GM19328 (cell line): ENCODE measurements around the gene SLC8A2.

Source experiments
- ATAC-seq: cut with Tn5 transposase; IDR thresholded peaks from one replicate; pipeline ENCODE4 v1.9.1; 2021; ENCODE audit warnings: mild to moderate bottlenecking, moderate library complexity; ENCODE audit not compliant: unreplicated experiment

Gene SLC8A2

GRCh38 chr19:47432499-47432898, 39.2 kb downstream of the SLC8A2 start:
- no peak for ATAC-seq

- no peak for ATAC-seq
Measured at GRCh38 chr19:47432091-47432490, 39.6 kb downstream of the SLC8A2 start.

- no peak for ATAC-seq
Measured at GRCh38 chr19:47430041-47430802, 41.5 kb downstream of the SLC8A2 start.

- ATAC-seq = no peak
Measured at GRCh38 chr19:47429140-47429793, 42.4 kb downstream of the SLC8A2 start.

GRCh38 chr19:47428177-47428894, 43.4 kb downstream of the SLC8A2 start:
- no peak for ATAC-seq

DNA sequence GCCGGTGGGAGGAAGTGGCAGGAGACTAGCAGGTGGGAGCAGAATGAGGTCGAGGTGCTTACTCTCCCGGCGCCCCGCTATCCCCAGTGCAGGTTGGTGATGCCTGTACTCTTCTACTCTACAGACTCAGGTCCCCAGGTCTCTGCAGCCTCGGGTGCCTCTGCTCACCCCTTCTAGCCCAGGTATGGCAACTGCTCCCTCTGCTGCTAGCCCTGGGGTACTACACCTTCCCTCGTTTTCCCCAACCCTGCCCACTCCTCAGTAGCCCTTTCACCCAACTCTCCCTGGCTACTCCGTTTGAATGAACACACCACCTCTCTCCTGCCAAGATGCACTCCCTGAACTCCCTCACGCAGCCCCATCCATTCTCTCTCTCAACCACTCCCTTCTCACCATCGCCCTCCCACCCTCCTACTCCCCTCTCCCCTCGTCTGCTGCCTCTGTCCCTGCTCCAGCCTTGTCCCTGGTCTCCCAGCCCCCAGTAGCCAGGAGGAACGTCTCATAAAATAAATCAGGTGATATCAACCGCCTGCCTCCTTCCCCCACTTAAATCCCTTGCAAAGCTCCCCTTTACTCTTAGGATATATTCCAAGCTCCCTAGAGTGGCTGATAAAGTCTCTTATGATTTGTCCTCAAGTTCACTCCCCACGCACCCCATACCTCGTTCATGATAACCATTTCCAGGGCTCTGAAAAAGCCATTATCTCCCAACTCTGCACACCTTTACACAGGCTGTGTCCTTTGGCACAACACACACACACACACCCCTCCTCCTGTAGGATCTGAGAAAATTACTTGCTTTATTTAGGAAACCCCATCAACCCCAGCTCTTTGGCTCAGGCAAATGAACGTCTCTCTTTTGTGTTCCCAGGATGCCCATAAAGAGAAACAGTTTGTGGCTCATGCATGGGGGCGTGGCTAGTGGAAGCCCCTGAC, 44.2 kb downstream of the SLC8A2 start:
- no peak for ATAC-seq

DNA sequence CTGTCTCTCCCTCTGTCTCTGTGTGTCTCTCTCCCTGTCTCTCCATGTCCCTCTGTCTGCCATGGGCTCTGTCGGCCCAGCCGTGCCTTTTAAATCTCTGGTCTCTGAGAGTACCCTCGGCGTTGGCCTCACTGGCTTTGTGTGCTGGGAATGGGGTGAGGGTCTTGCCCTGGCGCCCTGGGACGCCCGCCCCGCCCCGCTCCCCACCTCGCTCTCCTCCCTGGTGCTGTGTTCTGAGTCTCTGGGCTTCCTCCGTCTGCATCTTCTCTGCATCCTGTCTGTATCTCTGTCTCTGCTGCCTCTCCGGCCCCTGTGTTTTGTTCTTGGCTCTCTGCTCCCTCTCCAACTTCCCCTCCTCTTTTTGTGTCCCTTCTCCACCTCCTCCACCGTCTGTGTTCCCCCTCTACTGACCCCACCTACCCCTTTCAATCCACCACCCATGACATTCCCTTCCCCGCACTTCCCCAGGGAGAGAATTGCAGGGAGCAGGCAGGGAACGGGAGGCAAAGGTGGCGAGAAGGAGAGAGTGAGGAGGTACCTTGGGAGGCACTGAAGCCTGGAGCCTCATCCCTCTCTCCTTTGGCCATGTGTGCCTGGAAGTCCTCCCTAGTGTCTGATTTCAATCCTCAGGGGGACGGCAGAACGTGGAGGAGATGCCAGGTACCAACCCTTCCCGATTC, 48.4 kb downstream of the SLC8A2 start:
- no peak for ATAC-seq

DNA sequence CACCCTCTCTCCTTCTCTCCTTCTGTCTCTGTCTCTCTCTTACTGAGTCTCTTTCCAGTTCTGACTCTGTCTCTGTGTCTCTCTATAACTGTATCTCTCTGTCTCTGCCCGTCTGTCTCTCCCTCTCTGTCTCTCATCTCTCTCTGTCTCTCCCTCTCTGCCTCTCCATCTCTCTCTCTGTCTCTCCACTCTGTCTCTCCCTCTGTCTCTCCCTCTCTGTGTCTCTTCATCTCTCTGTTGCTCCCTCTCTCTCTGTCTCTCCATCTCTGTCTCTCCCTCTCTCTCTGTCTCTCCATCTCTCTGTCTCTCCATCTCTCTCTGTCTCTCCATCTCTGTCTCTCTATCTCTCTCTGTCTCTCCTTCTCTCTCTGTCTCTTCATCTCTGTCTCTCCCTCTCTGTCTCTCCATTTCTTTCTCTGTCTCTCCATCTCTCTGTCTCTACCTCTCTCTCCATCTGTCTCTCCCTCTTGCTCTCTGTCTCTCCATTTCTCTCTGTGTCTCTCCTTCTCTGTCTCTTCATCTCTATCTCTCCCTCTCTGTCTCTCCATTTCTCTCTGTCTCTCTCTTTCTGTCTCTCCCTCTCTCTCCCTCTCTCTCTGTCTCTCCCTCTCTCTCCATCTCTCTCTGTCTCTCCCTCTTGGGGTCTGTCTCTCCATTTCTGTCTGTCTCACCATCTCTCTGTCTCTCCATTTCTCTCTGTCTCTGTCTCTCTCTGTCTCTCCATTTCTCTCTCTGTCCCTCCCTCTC, 49.1 kb downstream of the SLC8A2 start:
- no peak for ATAC-seq

- no peak for ATAC-seq
Measured at GRCh38 chr19:47421844-47422395, 49.8 kb downstream of the SLC8A2 start.

GRCh38 chr19:47421244-47421786, 50.4 kb downstream of the SLC8A2 start:
- no peak for ATAC-seq

DNA sequence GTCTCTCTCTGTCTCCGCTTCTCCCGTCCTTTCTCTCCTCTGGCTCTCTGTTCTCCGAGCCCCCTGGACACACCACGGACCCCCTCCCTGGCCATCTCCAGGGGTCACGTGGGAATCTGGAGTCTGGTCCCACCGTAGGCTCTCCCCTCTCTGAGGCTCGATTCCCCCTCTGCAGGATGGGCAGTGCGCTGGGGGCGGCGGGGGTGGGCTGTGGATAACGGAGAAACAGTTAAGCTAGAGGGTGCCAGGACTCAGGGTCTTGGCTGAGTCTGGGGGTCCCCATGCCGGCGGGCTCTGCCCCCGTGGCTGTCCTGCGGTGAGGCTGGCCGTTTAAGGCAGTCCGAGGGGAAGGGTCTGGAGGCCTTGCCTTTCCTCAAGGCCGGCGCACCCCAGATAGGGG, 51.9 kb downstream of the SLC8A2 start:
- ATAC-seq = no peak

DNA sequence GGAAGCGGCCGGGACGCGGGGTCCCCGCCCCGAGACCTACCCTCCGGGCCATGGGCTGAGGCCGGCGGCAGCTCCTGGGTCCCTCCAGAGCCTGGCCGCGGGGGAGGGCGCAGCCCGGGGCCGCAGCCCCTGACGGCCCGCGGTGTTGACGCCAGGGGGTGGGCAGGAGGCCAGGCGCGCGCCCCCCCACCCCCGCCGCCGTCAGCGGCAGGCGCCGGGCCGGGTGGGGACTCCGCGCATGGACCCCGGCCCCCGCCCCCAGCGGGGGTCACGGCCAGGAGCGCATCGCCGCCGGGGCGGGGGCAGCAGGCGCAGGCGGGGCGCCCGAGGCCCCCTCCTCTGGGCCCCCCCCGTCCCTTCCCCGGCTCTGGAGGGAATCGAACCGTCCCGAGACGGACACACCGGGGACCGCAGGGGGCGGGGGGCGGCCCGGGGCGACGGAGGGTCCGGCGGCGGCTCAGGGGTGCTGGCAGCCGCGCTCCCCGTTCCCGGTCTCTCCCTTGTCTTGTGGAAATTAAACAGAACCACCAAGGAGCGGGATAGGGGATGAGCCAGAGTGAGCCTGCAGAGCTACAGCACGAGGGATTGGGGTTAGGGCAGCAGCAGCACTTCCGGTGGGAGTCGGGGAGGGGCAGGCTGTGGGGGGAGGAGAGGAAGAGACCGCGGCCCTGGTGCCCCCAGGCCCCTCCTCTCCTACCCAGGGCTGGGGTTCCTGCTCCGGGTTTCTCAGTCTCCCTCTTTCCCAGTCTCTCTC, 52.5 kb downstream of the SLC8A2 start, which contains the start of gene MEIS3:
Gene MEIS3 (minus strand): TSS at position 498 of the 754 bp plus-strand sequence. CDS start 446 bp downstream, at position 52.
- ATAC-seq = no peak

- ATAC-seq = no peak
Measured at GRCh38 chr19:47418692-47419029, 53.0 kb downstream of the SLC8A2 start.

GRCh38 chr19:47417746-47418691, 53.7 kb downstream of the SLC8A2 start:
- ATAC-seq = no peak

- no peak for ATAC-seq
Measured at GRCh38 chr19:47417107-47417745, 54.5 kb downstream of the SLC8A2 start.

DNA sequence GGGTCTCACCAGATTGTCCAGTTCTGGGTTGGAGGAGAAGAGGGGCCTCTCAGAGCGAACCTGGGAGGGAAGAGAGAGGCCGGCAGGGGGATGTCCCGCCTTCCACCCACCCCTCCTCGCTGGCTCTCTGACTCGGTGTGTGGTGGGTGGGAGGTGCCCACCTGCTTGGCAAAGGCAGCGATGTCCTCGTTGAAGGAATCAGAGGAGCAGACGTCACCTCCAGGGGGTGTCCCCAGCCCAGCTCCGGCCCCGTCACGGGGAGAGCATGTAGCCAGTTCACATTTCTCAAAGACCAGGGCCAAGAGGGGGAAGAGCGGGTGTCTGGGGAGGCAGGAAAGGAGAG, 55.1 kb downstream of the SLC8A2 start:
- no peak for ATAC-seq
